KG1 (cell line): ENCODE data around the gene TATDN3.
"Not testable (repeated sequence)": the region's sequence is repeated elsewhere in the genome, so short reads cannot be mapped to it uniquely, and the experiment has no call there.

ENCODE experiments used
- DNase-seq: peaks from one replicate; lab custom pipeline; 2025; lab: John Stamatoyannopoulos, UW

Gene TATDN3

GRCh38 chr1:212827831-212828278, 36.2 kb downstream of the TATDN3 start:
- DNase-seq: no peak

GRCh38 chr1:212828395-212828794, 36.7 kb downstream of the TATDN3 start:
- no peak for DNase-seq

- DNase-seq: not testable (repeated sequence)
Observed at GRCh38 chr1:212833211-212834207, 41.8 kb downstream of the TATDN3 start.

- DNase-seq: no peak
Observed at GRCh38 chr1:212838145-212838544, 46.5 kb downstream of the TATDN3 start.

GRCh38 chr1:212844521-212844920, 52.8 kb downstream of the TATDN3 start:
- not testable (repeated sequence) for DNase-seq

GRCh38 chr1:212847549-212847948, 55.9 kb downstream of the TATDN3 start, which contains the start of gene SPATA45:
Gene SPATA45, minus strand, starts transcription at chr1:212847649. Its CDS starts 11,500 bp downstream, at chr1:212836149.
- DNase-seq: no peak

GRCh38 chr1:212852105-212852688, 60.5 kb downstream of the TATDN3 start:
- DNase-seq: no peak

- no peak for DNase-seq
Observed at GRCh38 chr1:212853658-212854057, 62.0 kb downstream of the TATDN3 start.

GRCh38 chr1:212856755-212857154, 65.1 kb downstream of the TATDN3 start:
- no peak for DNase-seq

GRCh38 chr1:212857992-212858460, 66.3 kb downstream of the TATDN3 start, which contains the start of gene FLVCR1:
Gene FLVCR1, plus strand, starts transcription at chr1:212858275. Its CDS starts 178 bp downstream, at chr1:212858453.
- DNase-seq: peak; percentile 93

GRCh38 chr1:212858461-212859265, 67.0 kb downstream of the TATDN3 start:
- no peak for DNase-seq

GRCh38 chr1:212860713-212861581, 69.3 kb downstream of the TATDN3 start:
- no peak for DNase-seq

GRCh38 chr1:212862111-212862690, 70.5 kb downstream of the TATDN3 start:
- DNase-seq: no peak

GRCh38 chr1:212863345-212863744, 71.7 kb downstream of the TATDN3 start:
- DNase-seq: not testable (repeated sequence)

GRCh38 chr1:212864201-212864600, 72.5 kb downstream of the TATDN3 start:
- DNase-seq: no peak
